GM12892 (cell line): ENCODE measurements around the gene CD33.

Experiments used
- POLR2AphosphoS5 ChIP-seq: IDR thresholded peaks from 2 replicates; pipeline ENCODE4 v1.6.1; 2011; ENCODE audit warnings: low read depth, low read length, control low read depth
- TAF1 ChIP-seq: IDR thresholded peaks from 2 replicates; pipeline ENCODE4 v1.6.1; 2011; ENCODE audit warnings: low read depth, mild to moderate bottlenecking, control low read depth, low read length, borderline replicate concordance

- no peak for TF ChIP-seq TAF1
- TF ChIP-seq POLR2AphosphoS5: no peak
Observed at GRCh38 chr19:51210191-51210784, 14.6 kb upstream of the CD33 start.
